NOMO-1 treated with DMSO at 0.1 percent for 48 hours (cell line): Measurements from ENCODE around the gene IFNA10.
"Not testable (repeated sequence)": the region's sequence is repeated elsewhere in the genome, so short reads cannot be mapped to it uniquely, and the experiment has no call there.

Source experiments
- DNase-seq: peaks from one replicate; lab custom pipeline; 2025; ENCODE audit not compliant: unreplicated experiment; lab: John Stamatoyannopoulos, UW

IFNA10 gene

GRCh38 chr9:21207043-21207442 lies at the start of gene IFNA10:
TSS of gene IFNA10 (minus strand) at chr9:21207143. CDS start at chr9:21207097, 46 bp downstream.
- DNase-seq, result not testable (repeated sequence)

DNA sequence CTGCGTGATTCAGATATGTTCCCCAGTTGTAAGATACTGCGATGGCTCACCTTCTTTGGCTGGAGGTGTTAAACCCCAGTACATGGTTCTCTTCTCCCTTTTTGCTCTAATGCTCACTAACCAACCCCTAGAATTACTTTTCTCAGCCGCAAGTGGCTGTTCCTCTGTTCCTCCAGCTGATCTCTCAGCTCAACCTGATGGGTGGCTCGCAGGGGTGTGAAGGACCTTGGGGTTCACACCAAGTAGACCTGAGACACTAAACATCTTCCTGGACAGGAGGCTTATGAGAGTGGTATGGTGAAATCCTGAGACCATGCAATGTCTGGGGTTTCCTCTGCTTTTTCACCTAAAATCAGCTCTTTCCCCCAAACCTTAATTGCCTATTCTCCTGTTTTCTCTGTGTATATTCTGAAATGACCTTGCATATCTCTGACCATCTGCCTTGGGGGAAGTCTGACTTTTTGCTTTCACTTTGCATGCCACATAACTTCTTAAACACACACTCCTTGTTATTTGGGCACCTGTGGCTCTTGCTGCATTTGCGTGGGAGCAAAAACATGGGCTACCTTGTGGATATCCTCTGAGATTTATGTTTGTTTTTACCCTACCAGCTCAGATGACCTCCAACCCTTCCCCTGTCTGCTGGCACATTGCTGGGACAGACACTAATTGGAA lies 48.7 kb upstream of the IFNA10 start:
- no peak for DNase-seq

DNA sequence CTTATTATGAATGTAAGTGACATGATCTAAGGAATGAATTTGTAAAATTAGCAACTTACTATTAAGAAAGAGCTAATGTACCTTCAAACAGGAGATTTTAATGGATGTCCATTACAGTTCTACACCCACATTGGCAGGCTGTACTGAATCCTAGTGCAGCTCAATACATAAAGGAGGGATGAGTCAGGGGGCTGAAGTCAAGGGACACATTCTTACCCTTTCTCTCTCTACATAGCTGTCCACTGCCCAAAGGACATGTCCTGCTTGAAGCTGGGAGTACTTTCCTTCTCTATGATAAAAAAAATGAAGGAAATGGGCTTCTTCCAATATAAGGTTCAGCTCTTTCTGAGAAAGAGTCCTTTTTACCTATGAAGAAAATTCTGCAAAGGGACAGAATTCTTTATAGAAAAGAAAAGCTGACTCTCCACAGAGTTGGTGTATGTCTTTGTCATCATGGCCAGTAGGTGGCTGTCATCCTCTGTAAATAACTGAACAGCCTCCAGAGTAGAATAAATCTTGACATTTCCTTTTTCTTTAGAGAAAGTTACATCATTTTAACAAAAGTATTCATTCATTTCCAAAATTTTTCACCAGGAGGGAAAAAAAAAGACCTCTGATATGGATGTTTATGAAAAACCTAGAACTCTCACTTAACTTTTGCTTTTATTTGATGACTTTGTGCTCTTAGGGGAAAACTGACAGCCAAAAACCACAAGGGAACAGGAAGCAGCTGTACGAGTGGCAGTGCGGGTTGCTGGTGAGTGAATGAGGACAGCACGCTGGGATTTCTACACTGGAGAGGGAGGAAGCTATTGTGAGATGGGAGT lies 46.0 kb upstream of the IFNA10 start:
- DNase-seq, result no peak

DNA sequence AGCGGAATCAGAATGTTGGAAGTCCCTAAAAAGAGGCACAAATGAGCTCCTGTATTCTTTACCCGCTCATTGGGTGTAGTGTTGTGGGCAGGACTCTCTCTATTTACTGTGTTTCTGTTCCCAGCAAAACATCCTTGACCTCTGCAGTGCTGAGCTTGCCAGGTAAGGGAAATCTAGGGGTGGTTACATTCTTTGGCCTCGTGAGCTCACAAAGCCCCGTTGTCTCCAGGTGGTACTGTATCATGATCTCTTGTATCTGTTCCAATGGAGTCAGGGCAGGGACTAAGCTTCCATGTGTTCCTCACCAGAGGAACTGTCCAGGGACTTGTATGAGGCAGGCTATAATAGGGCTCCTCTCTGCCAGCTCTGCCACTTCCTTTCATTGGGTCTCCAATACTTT lies 44.7 kb upstream of the IFNA10 start:
- DNase-seq, result no peak

GRCh38 chr9:21251190-21251589 lies 44.2 kb upstream of the IFNA10 start:
- no peak for DNase-seq

DNA sequence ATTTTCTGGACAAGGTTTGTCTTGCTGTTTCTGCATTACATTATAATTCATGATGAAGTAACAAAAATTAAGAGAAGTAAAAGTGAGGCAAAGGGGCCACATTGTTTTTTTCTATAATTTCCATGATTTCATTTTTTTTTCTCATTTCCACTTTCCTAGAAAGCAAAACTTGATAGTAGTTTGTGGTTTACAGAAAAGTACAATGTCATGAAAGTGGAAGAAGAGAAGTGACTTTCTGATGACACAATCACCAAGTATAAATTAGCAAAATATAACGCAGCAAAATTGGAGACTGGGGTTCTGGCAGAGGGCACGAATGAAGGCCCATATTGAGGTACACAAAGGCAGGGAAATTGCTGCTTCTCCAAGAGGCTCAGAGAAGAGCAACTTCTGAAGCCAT lies 37.9 kb upstream of the IFNA10 start:
- no peak for DNase-seq

- DNase-seq, result no peak
Observed at GRCh38 chr9:21239911-21240310, 33.0 kb upstream of the IFNA10 start, which contains the start of gene IFNA14. TSS of gene IFNA14 (minus strand) at chr9:21240005. CDS start at chr9:21239935, 70 bp downstream.

DNA sequence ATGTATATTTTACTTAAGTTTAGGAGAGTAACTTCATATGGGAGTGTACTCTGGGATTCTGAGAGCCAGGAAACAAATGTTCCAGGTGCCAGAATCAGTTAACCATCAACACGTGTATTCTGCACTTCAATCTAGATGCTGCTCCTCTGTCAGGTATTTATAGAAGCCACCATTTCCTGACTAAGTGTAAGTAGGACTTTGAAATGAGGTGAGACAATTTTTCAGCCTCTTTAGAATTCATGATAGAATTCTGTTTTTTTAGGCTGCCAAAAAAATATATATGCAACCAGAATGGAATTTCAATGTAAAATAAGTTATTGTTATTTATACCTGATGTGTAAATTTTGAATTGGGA lies 29.4 kb upstream of the IFNA10 start:
- not testable (repeated sequence) for DNase-seq

GRCh38 chr9:21235468-21236359 lies 28.8 kb upstream of the IFNA10 start:
- not testable (repeated sequence) for DNase-seq

DNA sequence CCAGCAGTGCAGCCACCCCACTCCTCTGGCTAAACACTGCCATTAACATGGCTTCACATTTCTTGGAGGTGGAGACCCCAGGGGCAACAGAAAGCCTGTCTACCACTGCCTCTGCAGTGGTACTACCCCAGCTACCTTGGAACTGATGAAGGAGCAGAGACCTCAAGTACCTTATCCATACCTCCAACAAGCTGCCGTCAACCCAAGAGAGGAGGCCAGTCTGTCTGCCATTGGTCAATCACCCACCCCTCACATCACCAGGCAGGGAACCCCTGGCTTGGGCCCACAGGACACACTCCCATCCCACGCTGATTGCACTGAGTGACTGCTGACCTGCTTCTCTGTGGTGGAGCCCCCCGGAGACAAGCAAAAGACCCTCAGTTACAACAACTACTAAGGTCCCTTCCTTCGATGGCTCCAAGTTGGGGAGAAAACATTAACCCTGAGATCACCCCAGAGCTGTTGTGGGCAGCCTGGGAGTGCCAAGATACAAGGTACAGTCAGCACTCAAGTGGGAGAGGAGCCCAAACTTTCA lies 27.3 kb upstream of the IFNA10 start:
- no peak for DNase-seq

DNA sequence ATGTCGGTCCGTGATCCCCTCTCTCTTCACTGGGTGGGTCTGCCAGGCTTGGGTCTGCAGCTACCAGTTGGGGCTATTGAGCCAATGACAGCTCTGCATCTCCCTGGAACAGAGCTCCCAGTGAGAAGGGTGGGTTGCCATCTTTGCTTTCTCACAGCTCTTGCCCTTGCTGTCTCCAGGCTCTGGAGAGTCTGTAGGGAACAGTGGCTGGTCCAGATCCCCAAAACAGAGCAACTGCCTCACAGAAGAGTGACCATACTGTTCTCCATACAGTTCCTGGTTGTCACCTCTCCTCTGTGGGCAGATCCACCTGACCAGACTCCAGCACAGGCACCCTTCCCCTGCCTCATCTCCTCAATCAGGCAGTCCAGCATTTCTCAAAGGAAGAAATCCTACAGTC lies 26.3 kb upstream of the IFNA10 start:
- no peak for DNase-seq

GRCh38 chr9:21228122-21228521 lies 21.2 kb upstream of the IFNA10 start, which contains the start of gene IFNA17:
TSS of gene IFNA17 (minus strand) at chr9:21228222. CDS start at chr9:21228173, 49 bp downstream.
- no peak for DNase-seq

DNA sequence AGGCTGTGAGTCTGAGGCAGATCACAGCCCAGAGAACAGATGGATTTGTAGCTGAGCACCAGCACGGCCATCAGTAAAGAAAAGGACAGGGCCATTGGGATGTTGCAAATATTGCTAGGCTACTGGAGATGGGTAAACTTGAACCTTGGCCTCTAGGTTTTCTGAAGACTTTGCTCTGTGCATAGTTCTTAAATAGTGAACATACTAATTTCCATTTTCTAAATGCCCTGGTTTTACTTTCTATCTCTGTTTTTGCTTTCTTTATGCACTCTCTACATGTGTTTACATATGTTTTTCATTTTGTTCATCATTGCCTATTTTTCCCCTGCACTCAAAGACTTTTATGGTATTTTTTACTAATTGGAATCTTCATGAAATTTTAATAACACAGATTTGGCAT lies 10.3 kb upstream of the IFNA10 start, which contains the start of gene IFNA16:
Gene IFNA16, minus strand, starts transcription at position 101 of the 400 bp plus-strand sequence. Its CDS starts 6 bp downstream, at position 95.
- DNase-seq, result not testable (repeated sequence)

GRCh38 chr9:21213411-21214326 lies 6.7 kb upstream of the IFNA10 start:
- not testable (repeated sequence) for DNase-seq

DNA sequence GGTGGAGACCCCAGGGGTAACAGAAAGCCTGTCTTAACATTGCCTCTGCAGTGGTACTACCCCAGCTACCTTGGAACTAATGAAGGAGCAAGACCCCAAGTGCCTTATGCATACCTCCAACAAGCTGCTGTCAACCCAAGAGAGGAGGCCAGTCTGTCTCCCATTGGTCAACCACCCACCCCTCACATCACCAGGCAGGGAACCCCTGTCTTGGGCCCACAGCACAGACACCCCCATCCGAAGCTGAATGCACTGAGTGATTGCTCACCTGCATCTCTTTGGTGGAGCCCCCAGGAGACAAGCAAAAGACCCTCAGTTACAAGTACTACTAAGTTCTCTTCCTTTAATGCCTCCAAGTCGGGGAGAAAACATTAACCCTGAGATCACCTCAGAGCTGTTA lies 5.2 kb upstream of the IFNA10 start:
- not testable (repeated sequence) for DNase-seq

- DNase-seq, result not testable (repeated sequence)
Observed at GRCh38 chr9:21210782-21211181, 3.8 kb upstream of the IFNA10 start.

- no peak for DNase-seq
Observed at GRCh38 chr9:21210311-21210710, 3.4 kb upstream of the IFNA10 start.

GRCh38 chr9:21205204-21205603 lies 1.7 kb downstream of the IFNA10 start:
- no peak for DNase-seq

DNA sequence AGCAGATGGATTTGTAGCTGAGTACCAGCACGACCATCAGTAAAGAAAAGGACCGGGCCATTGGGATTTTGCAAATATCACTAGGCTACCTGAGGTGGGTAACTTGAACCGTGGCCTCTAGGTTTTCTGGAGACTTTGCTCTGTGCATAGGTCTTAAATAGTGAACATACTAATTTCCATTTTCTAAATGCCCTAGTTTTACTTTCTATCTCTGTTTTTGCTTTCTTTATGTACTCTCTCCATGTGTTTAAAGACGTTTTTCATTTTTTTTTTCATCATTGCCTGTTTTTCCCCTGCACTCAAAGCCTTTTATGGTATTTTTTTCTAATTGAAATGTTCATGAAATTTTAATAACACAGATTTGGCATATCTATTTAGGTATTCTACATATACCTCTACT lies 4.8 kb downstream of the IFNA10 start, which contains the start of gene IFNA7:
Gene IFNA7, minus strand, starts transcription at position 101 of the 400 bp plus-strand sequence. Its CDS starts 40 bp downstream, at position 61.
- not testable (repeated sequence) for DNase-seq
